HL-60 (cell line): ENCODE data around the gene OR2G6.
"Not testable (repeated sequence)": the region's sequence is repeated elsewhere in the genome, so short reads cannot be mapped to it uniquely, and the experiment has no call there.

Source experiments
- GABPA ChIP-seq: IDR thresholded peaks from 2 replicates; pipeline ENCODE4 v1.6.1; 2012; ENCODE audit warnings: low read depth
- POLR2AphosphoS5 ChIP-seq: IDR thresholded peaks from 2 replicates; pipeline ENCODE4 v1.6.1; 2012; ENCODE audit warnings: low read depth
- REST ChIP-seq: IDR thresholded peaks from 2 replicates; pipeline ENCODE4 v1.6.1; 2012; ENCODE audit warnings: low read depth; ENCODE audit not compliant: insufficient replicate concordance
- SPI1 ChIP-seq: IDR thresholded peaks from 2 replicates; pipeline ENCODE4 v1.6.1; 2012; ENCODE audit warnings: low read depth, mild to moderate bottlenecking, borderline replicate concordance
- TF ChIP-seq, protein P1 (sequence below): IDR thresholded peaks from one replicate; pipeline ENCODE4 v1.5.1; 2011; ENCODE audit warnings: low read length, control low read depth, inconsistent platforms; ENCODE audit not compliant: insufficient read depth

GRCh38 chr1:248507773-248508172 lies at the start of gene OR2G6:
- not testable (repeated sequence) for TF ChIP-seq GABPA, REST, POLR2AphosphoS5, SPI1
- TF ChIP-seq, protein P1, sequence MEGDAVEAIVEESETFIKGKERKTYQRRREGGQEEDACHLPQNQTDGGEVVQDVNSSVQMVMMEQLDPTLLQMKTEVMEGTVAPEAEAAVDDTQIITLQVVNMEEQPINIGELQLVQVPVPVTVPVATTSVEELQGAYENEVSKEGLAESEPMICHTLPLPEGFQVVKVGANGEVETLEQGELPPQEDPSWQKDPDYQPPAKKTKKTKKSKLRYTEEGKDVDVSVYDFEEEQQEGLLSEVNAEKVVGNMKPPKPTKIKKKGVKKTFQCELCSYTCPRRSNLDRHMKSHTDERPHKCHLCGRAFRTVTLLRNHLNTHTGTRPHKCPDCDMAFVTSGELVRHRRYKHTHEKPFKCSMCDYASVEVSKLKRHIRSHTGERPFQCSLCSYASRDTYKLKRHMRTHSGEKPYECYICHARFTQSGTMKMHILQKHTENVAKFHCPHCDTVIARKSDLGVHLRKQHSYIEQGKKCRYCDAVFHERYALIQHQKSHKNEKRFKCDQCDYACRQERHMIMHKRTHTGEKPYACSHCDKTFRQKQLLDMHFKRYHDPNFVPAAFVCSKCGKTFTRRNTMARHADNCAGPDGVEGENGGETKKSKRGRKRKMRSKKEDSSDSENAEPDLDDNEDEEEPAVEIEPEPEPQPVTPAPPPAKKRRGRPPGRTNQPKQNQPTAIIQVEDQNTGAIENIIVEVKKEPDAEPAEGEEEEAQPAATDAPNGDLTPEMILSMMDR, result not testable (repeated sequence)
